Measurements from ENCODE around the gene ELL. TPM values are rescaled to one million over a fixed set of nuclear protein-coding genes. Genes with fewer than 3 reads are reported as not detected.
A peak's percentile ranks its signal among the peaks of the same experiment; 100 is the strongest.

ELL gene
- total RNA-seq, 1 experiment from 2014 or later, result 17.0 TPM

DNA sequence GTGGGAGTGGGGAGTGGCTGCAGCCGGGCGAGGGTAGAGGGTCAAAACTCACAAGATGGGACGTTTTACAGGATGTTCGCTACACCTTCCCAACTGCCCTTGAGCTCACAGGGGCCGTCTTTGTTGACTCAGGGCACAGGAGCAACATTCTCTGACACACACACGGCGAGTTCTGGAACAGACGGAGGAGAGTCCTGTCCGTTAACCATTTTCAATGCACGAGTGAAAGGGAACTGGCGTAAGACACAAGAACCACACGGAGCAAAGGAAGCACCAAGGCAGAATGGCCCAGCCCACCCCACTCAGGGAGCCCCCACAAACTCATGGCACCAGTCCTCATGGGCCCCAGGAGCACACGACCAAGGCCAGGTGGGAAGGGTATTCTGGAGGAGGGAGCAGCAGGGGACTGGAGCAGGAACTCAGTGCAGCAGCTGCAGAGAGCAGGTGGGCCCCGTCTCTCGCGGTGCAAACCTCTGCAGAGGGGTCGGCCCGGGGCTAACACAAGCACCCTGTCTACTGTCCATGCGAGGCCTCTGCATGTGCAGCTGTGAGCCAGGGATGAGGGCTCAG, 46.0 kb downstream of the ELL start:
- Histone ChIP-seq H4K8ac (replicated peaks; ENCODE audit: insufficient read length, low read depth, low read length) (no peak overlapping the region), H3K27ac (ENCODE audit: insufficient read length, low read depth, low read length) (no peak overlapping the region), H3K23ac (ENCODE audit: insufficient read length, low read depth, low read length) (no peak overlapping the region), H2BK12ac (ENCODE audit: insufficient read length, low read depth, low read length) (no peak overlapping the region), H3K14ac (ENCODE audit: insufficient read depth, low read length) (no peak overlapping the region; the same call in 1 of the 2 replicates), H4K20me1 (ENCODE audit: control insufficient read depth, insufficient read depth, insufficient read length) (no peaks in the 10 kb centered on the region), H3K9me3 (ENCODE audit: control insufficient read depth, low read depth, low read length) (no peaks in the 10 kb centered on the region), H3K4ac (ENCODE audit: low read depth, low read length) (no peak overlapping the region), H2BK15ac (ENCODE audit: low read depth, low read length) (no peak overlapping the region), H2AFZ (ENCODE audit: low read length) (no peak overlapping the region), H2BK120ac (ENCODE audit: low read depth, low read length, poor library complexity, severe bottlenecking) (no peak overlapping the region), H3K9ac (ENCODE audit: extremely low read depth, insufficient read length, low read length) (no peak overlapping the region), H3K18ac (ENCODE audit: insufficient read length, low read depth, low read length) (no peak overlapping the region), H3K27me3 (ENCODE audit: insufficient read depth, low read length) (no peaks in the 10 kb centered on the region), H4K91ac (ENCODE audit: insufficient read length, low read depth, low read length) (no peak overlapping the region), H3T11ph (ENCODE audit: low read length) (no peak overlapping the region), H3K4me2 (ENCODE audit: insufficient read depth, insufficient read length, low read length) (no peak overlapping the region), H3K56ac (ENCODE audit: insufficient read length, low read depth, low read length) (no peak overlapping the region), H3K23me2 (ENCODE audit: insufficient read length, low read depth, low read length, poor library complexity, severe bottlenecking) (no peaks in the 10 kb centered on the region), H2BK5ac (ENCODE audit: insufficient read length, low read length) (no peak overlapping the region), H3K79me1 (ENCODE audit: insufficient read depth, low read depth, low read length, poor library complexity, severe bottlenecking) (peaks cover 2% of the 10 kb centered on the region), H3K79me2 (ENCODE audit: insufficient read depth, low read length) (no peaks in the 10 kb centered on the region; the same call in 1 of the 2 replicates), H4K5ac (ENCODE audit: insufficient read length, low read depth, low read length) (no peak overlapping the region), H2AK5ac (ENCODE audit: insufficient read length, low read length) (no peak overlapping the region), H2BK20ac (ENCODE audit: low read depth, low read length, poor library complexity, severe bottlenecking) (no peak overlapping the region), H3K4me1 (ENCODE audit: insufficient read depth, low read length) (no peaks in the 10 kb centered on the region; the same call in 1 of the 2 replicates)
- Mint-ChIP-seq H3K36me3 (ENCODE audit: insufficient read depth in 1 of 3, low read depth in 3 of 3) (peaks cover 0 to 2% (median 0%) of the 10 kb centered on the region in 3 experiments; a peak in 1 of 7 replicates), H3K4me3 (no peak overlapping the region), H3K9me3 (no peaks in the 10 kb centered on the region), H3K27me3 (ENCODE audit: low read depth) (no peaks in the 10 kb centered on the region), H3K4me1 (peaks cover 22 to 25% of the 10 kb centered on the region in 2 experiments), H3K27ac (peak overlapping the region; percentile 32 to 85 (median 38); a peak in 4 of 7 replicates)
- no peak for DNase-seq
- TF ChIP-seq, protein P1, sequence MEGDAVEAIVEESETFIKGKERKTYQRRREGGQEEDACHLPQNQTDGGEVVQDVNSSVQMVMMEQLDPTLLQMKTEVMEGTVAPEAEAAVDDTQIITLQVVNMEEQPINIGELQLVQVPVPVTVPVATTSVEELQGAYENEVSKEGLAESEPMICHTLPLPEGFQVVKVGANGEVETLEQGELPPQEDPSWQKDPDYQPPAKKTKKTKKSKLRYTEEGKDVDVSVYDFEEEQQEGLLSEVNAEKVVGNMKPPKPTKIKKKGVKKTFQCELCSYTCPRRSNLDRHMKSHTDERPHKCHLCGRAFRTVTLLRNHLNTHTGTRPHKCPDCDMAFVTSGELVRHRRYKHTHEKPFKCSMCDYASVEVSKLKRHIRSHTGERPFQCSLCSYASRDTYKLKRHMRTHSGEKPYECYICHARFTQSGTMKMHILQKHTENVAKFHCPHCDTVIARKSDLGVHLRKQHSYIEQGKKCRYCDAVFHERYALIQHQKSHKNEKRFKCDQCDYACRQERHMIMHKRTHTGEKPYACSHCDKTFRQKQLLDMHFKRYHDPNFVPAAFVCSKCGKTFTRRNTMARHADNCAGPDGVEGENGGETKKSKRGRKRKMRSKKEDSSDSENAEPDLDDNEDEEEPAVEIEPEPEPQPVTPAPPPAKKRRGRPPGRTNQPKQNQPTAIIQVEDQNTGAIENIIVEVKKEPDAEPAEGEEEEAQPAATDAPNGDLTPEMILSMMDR (conservative IDR thresholded peaks at IDR 0.05), result no peak
- WGBS (ENCODE audit: extremely low coverage, insufficient read length, low lambda C conversion rate), result no CpG with 5 or more reads among the region's 19 CpGs
